Measurements from ENCODE around the gene RYR1. TPM values are rescaled to one million over a fixed set of nuclear protein-coding genes. Genes with fewer than 3 reads are reported as not detected.

Gene RYR1
- total and polyA plus RNA-seq, 3 experiments from 2014 or later, result 0.71 to 3.3 (median 1.4) TPM

DNA sequence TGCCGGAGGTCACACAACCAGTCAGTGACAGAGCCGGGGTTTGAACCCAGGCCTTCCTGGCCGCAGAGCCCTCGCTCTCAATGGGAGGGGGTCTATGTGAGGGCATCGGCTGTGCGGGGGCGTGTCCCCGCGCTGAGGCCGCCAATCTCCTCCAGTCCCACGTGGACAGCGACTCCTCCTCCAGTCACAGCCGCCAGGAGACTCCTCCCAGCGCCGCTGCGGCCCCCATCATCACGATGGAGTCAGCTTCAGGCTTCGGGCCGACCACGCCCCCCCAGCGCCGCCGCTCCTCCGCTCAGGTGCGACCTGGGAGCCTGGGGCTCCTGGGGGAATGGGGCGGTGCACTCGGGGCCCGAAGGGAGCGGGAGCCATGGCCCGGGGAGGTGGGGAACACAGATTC lies 39.0 kb upstream of the RYR1 start:
- POLR2A ChIA-PET, result interaction anchor here (0.7 to 1.6 kb wide), 2 partner anchors 8 to 20 kb away, joined by 3 to 5 read pairs; partner anchors contain the start of genes FAM98C and PSMD8
- Mint-ChIP-seq H3K36me3 (no peaks in the 10 kb centered on the region), H3K27ac (peak overlapping the region in 4 of 8 donors; percentile 57 to 81 (median 62)), H3K4me3 (peak overlapping the region; percentile 56 to 87 (median 71)), H3K27me3 (peaks cover 2 to 3% of the 10 kb centered on the region in 2 donors), H3K9me3 (no peaks in the 10 kb centered on the region), H3K4me1 (peaks cover 24 to 26% (median 24%) of the 10 kb centered on the region in 3 donors)
- Histone ChIP-seq H3K36me3 (ENCODE audit: insufficient read depth, low read length) (no peaks in the 10 kb centered on the region), H3K4me1 (ENCODE audit: insufficient read depth, low read length) (peaks cover 15% of the 10 kb centered on the region), H3K27ac (ENCODE audit: low read depth, low read length) (no peak overlapping the region), H3K27me3 (ENCODE audit: insufficient read depth, low read length, poor library complexity, severe bottlenecking) (no peaks in the 10 kb centered on the region), H3K9me3 (ENCODE audit: low read length) (no peaks in the 10 kb centered on the region), H3K4me3 (ENCODE audit: low read length) (peak overlapping the region; percentile 45)
- DNase-seq, result peak; percentile 37 to 77 (median 46)
- CTCF ChIA-PET, result interaction anchor here (1.0 to 2.2 kb wide), 3 partner anchors 9 to 20 kb away, joined by 3 to 19 read pairs (median 3); partner anchors contain the start of genes FAM98C and PSMD8

DNA sequence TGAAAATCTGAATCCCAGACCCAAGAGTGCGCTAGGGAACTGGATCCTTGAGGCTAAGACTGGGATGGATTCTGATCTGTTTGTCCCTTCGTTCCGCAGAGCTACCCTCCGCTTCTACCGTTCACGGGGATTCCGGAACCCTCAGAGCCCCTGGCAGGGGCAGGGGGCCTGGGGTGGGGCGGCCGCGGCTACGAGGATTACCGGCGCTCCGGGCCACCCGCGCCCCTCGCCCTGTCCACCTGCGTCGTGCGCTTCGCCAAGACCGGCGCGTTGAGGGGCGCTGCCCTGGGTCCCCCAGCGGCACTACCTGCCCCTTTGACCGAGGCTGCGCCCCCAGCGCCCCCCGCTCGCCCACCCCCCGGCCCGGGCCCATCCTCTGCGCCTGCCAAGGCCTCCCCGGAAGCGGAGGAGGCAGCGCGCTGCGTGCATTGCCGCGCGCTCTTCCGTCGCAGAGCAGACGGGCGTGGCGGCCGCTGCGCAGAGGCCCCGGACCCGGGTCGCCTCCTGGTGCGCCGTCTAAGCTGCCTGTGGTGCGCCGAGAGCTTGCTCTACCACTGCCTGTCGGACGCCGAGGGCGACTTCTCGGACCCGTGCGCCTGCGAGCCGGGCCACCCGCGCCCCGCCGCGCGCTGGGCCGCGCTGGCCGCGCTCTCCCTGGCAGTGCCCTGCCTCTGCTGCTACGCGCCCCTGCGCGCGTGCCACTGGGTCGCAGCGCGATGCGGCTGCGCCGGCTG lies 37.9 kb upstream of the RYR1 start:
- Mint-ChIP-seq H3K9me3 (no peaks in the 10 kb centered on the region), H3K4me3 (peak overlapping the region; percentile 36 to 87 (median 63)), H3K27ac (peak overlapping the region in 3 of 8 donors; percentile 59 to 81 (median 72)), H3K27me3 (peaks cover 3 to 8% of the 10 kb centered on the region in 2 donors), H3K36me3 (no peaks in the 10 kb centered on the region), H3K4me1 (peaks cover 20 to 22% (median 22%) of the 10 kb centered on the region in 3 donors)
- DNase-seq, result peak in 3 of 5 donors; percentile 30 to 55 (median 53)
- no peaks in the 10 kb centered on the region for H3K36me3 ChIP-seq (ENCODE audit: insufficient read depth, low read length)
- peaks cover 15% of the 10 kb centered on the region for H3K4me1 ChIP-seq (ENCODE audit: insufficient read depth, low read length)
- H3K4me3 ChIP-seq (ENCODE audit: low read length), result peak overlapping the region; percentile 45
- H3K27ac ChIP-seq (ENCODE audit: low read depth, low read length), result peak overlapping the region; percentile 9
- no peaks in the 10 kb centered on the region for H3K27me3 ChIP-seq (ENCODE audit: insufficient read depth, low read length, poor library complexity, severe bottlenecking)
- CTCF ChIA-PET, result interaction anchor here (1.1 to 2.2 kb wide), 2 partner anchors 8 to 535 kb away, joined by 3 to 19 read pairs; partner anchors contain the start of genes FAM98C, MRPS12 and SARS2
- POLR2A ChIA-PET, result interaction anchor here (0.5 to 1.1 kb wide), 4 partner anchors 21 to 81 kb away, joined by 3 to 11 read pairs (median 3); partner anchors contain the start of genes CATSPERG and PSMD8
- no peaks in the 10 kb centered on the region for H3K9me3 ChIP-seq (ENCODE audit: low read length)

DNA sequence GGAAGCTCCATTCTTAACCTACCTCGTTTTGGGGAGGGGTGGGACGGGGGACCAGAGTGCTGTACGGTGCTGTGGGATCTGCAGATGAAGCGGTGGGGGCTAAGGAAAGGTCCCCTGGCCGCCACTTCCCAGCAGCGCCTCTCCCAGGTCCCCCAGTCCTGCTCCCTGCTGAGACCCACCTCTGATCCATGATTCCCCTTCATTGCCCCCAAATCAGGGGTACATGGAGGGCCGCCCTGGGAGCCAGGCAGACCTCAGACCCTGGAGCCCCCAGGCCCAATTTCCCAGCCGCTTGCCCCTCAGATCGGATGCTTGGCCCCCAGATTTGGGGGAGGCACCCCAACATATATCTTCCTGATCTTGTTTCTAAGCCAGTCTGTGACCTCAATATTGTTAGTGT lies 34.4 kb upstream of the RYR1 start:
- no peak for DNase-seq
- CTCF ChIA-PET, result no interaction called here
- H3K27me3 ChIP-seq (ENCODE audit: insufficient read depth, low read length, poor library complexity, severe bottlenecking), result no peaks in the 10 kb centered on the region

DNA sequence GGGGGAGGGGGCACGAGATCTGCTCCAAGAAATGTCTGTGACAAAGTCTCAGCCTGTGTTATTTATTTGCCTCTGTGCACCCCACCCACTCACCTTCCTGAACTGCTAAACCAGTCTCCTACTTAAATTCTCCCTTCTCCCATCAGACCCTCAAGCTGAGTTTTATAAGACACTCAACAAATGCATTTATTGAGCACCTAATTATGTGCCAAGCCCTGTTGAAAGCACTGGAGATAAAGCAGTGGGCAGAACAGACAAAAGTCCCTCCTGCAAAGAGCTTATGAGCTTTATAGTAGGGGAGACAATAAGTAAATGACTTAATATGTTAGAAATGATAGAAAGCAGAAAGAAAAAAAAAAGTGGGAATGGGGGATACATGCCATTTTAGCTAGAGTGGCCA lies 34.0 kb upstream of the RYR1 start:
- no peak for DNase-seq
- no peak overlapping the region for H3K27ac Mint-ChIP-seq
- peak overlapping the region in 1 of 7 donors; percentile 73 for H3K4me3 Mint-ChIP-seq
- CTCF ChIA-PET, result no interaction called here
- POLR2A ChIA-PET, result no interaction called here
- H3K4me3 ChIP-seq (ENCODE audit: low read length), result no peak overlapping the region
- peaks cover 22 to 35% (median 23%) of the 10 kb centered on the region in 3 donors for H3K4me1 Mint-ChIP-seq
- peaks cover 2 to 8% of the 10 kb centered on the region in 2 donors for H3K27me3 Mint-ChIP-seq
- peaks cover 0 to 3% (median 0%) of the 10 kb centered on the region in 3 donors for H3K36me3 Mint-ChIP-seq
- no peaks in the 10 kb centered on the region for H3K9me3 ChIP-seq (ENCODE audit: low read length)
- H3K27ac ChIP-seq (ENCODE audit: low read depth, low read length), result no peak overlapping the region
- H3K27me3 ChIP-seq (ENCODE audit: insufficient read depth, low read length, poor library complexity, severe bottlenecking), result no peaks in the 10 kb centered on the region
- peaks cover under 1% of the 10 kb centered on the region for H3K36me3 ChIP-seq (ENCODE audit: insufficient read depth, low read length)
- peaks cover 25% of the 10 kb centered on the region for H3K4me1 ChIP-seq (ENCODE audit: insufficient read depth, low read length)
- no peaks in the 10 kb centered on the region for H3K9me3 Mint-ChIP-seq

More for the DNA sequence above, 34.4 kb upstream of the RYR1 start:
- no peaks in the 10 kb centered on the region for H3K9me3 ChIP-seq (ENCODE audit: low read length)
- peak overlapping the region in 1 of 7 donors; percentile 73 for H3K4me3 Mint-ChIP-seq
- peaks cover 21 to 34% (median 22%) of the 10 kb centered on the region in 3 donors for H3K4me1 Mint-ChIP-seq
- POLR2A ChIA-PET, result interaction anchor here (0.6 kb wide), 1 partner anchor 304 kb away, joined by 3 read pairs; no protein-coding TSS in a partner anchor
- peaks cover 2 to 8% of the 10 kb centered on the region in 2 donors for H3K27me3 Mint-ChIP-seq
- H3K9me3 Mint-ChIP-seq, result no peaks in the 10 kb centered on the region
- peaks cover 24% of the 10 kb centered on the region for H3K4me1 ChIP-seq (ENCODE audit: insufficient read depth, low read length)
- H3K4me3 ChIP-seq (ENCODE audit: low read length), result no peak overlapping the region
- no peak overlapping the region for H3K27ac Mint-ChIP-seq
- H3K36me3 ChIP-seq (ENCODE audit: insufficient read depth, low read length), result no peaks in the 10 kb centered on the region
- H3K36me3 Mint-ChIP-seq, result peaks cover 0 to 3% (median 0%) of the 10 kb centered on the region in 3 donors
- no peak overlapping the region for H3K27ac ChIP-seq (ENCODE audit: low read depth, low read length)

DNA sequence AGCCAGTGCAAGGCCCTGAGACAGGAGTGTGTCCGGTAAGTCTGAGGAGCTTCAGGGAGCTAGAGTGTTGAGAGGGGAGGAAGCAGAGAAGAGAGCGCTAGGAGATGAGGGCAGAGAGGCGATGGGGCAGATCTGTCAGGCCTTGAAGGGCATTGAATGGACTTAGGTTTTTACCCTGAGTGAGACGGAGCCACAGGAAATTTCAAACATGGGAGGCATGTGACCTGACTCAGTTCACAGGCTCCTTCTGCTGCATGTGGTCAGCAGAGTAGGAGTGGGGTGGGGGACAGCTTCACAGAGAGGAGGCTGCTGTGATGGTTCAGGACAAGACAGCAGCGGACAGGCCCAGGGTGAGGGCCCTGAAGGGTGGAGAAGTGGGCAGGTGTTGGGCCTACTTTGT lies 33.1 kb upstream of the RYR1 start:
- Mint-ChIP-seq H3K27me3 (peaks cover 0 to 8% of the 10 kb centered on the region in 2 donors), H3K9me3 (no peaks in the 10 kb centered on the region), H3K27ac (peak overlapping the region in 2 of 8 donors; percentile 21 to 46), H3K36me3 (peaks cover 0 to 8% (median 0%) of the 10 kb centered on the region in 3 donors), H3K4me1 (peaks cover 23 to 34% (median 25%) of the 10 kb centered on the region in 3 donors), H3K4me3 (peak overlapping the region in 2 of 7 donors; percentile 11 to 73)
- POLR2A ChIA-PET, result interaction anchor here (0.6 kb wide), 1 partner anchor 529 kb away, joined by 4 read pairs; no protein-coding TSS in a partner anchor
- no peak overlapping the region for H3K27ac ChIP-seq (ENCODE audit: low read depth, low read length)
- CTCF ChIA-PET, result no interaction called here
- no peak overlapping the region for H3K4me3 ChIP-seq (ENCODE audit: low read length)
- H3K36me3 ChIP-seq (ENCODE audit: insufficient read depth, low read length), result peaks cover 9% of the 10 kb centered on the region
- H3K9me3 ChIP-seq (ENCODE audit: low read length), result no peaks in the 10 kb centered on the region
- H3K4me1 ChIP-seq (ENCODE audit: insufficient read depth, low read length), result peaks cover 17% of the 10 kb centered on the region
- no peaks in the 10 kb centered on the region for H3K27me3 ChIP-seq (ENCODE audit: insufficient read depth, low read length, poor library complexity, severe bottlenecking)
- no peak for DNase-seq

DNA sequence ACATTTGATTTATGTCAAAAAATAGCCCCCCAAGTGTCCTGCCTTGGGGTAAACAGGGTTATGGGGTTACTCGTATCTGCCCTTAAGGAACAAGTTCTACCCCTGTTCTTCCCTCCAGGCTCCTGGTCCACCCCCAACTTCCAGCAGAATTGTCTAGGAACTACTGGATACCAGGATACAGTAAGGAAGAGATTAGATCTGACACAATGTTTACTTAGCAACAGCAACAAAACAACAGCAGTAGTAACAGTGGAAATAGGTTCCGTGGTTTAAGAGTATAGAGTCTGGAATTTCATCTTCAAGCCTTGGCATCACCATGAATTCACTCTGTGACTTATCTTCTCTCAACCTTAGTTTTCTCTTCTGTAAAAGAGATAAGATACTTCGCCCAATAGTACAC lies 32.3 kb upstream of the RYR1 start:
- Histone ChIP-seq H3K27ac (ENCODE audit: low read depth, low read length) (no peak overlapping the region), H3K36me3 (ENCODE audit: insufficient read depth, low read length) (peaks cover 10% of the 10 kb centered on the region), H3K9me3 (ENCODE audit: low read length) (no peaks in the 10 kb centered on the region), H3K4me1 (ENCODE audit: insufficient read depth, low read length) (peaks cover 14% of the 10 kb centered on the region), H3K4me3 (ENCODE audit: low read length) (no peak overlapping the region), H3K27me3 (ENCODE audit: insufficient read depth, low read length, poor library complexity, severe bottlenecking) (no peaks in the 10 kb centered on the region)
- ChIA-PET CTCF (interaction anchor here (3.0 kb wide), 1 partner anchor 26 kb away, joined by 37 read pairs; the partner anchor contains the start of gene PSMD8), POLR2A (no interaction called here)
- no peak for DNase-seq
- Mint-ChIP-seq H3K36me3 (peaks cover 0 to 10% (median 0%) of the 10 kb centered on the region in 3 donors), H3K9me3 (no peaks in the 10 kb centered on the region), H3K27ac (no peak overlapping the region), H3K27me3 (peaks cover 0 to 8% of the 10 kb centered on the region in 2 donors), H3K4me3 (peak overlapping the region in 2 of 7 donors; percentile 23 to 66), H3K4me1 (peaks cover 24 to 35% (median 26%) of the 10 kb centered on the region in 3 donors)

DNA sequence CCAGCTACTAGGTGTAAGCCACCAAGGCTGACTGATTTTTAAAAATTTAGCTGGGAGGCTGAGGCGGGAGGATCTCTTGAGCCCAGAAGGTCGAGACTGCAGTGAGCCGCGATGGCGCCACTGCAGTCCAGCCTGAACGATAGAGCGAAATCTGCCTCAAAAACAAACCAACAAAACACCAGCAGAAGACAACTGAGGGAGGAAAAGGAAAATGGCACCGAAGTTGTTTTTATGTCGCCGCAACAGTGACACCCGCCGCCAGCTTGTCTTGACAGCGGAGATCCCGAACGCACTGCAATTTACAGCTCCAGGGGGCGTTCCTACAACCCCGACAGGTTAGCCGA lies 30.9 kb upstream of the RYR1 start:
- Histone ChIP-seq H3K4me1 (ENCODE audit: insufficient read depth, low read length) (peaks cover 10% of the 10 kb centered on the region), H3K27me3 (ENCODE audit: insufficient read depth, low read length, poor library complexity, severe bottlenecking) (no peaks in the 10 kb centered on the region), H3K9me3 (ENCODE audit: low read length) (no peaks in the 10 kb centered on the region), H3K4me3 (ENCODE audit: low read length) (peak overlapping the region; percentile 66), H3K27ac (ENCODE audit: low read depth, low read length) (peak overlapping the region; percentile 62), H3K36me3 (ENCODE audit: insufficient read depth, low read length) (peaks cover 18% of the 10 kb centered on the region)
- peak overlapping the region; percentile 80 to 96 (median 93) for H3K27ac Mint-ChIP-seq
- H3K9me3 Mint-ChIP-seq, result no peaks in the 10 kb centered on the region
- DNase-seq, result no peak
- H3K4me1 Mint-ChIP-seq, result peaks cover 13 to 27% (median 20%) of the 10 kb centered on the region in 3 donors
- peaks cover 0 to 8% of the 10 kb centered on the region in 2 donors for H3K27me3 Mint-ChIP-seq
- peak overlapping the region; percentile 89 to 98 (median 92) for H3K4me3 Mint-ChIP-seq
- ChIA-PET CTCF (interaction anchor here (0.6 to 3.7 kb wide), 56 partner anchors 8 to 531 kb away, joined by 3 to 51 read pairs (median 4); partner anchors contain the start of genes ACTN4, CAPN12, CATSPERG and EIF3K), POLR2A (interaction anchor here (0.6 to 2.4 kb wide), 14 partner anchors 8 to 528 kb away, joined by 3 to 25 read pairs (median 5); partner anchors contain the start of genes ACTN4, CATSPERG, EIF3K and GGN)
- H3K36me3 Mint-ChIP-seq, result peaks cover 0 to 19% (median 6%) of the 10 kb centered on the region in 3 donors

Data from CD8-positive, alpha-beta memory T cell (primary cell).